Lower leg skin (tissue), 4 donors: ENCODE results near the gene SMPD3. TPM values are rescaled to one million over a fixed set of nuclear protein-coding genes. Genes with fewer than 3 reads are reported as not detected.

Source experiments
- DNase-seq, 2 donors: peaks; one replicate each; pipeline ENCODE4 v3.0.0-alpha.2; 2019; ENCODE audit warnings: low spot score in 2 of 2
- H3K4me3 ChIP-seq: fragments of 200-600 bp; sonication (generic); 2 replicates; pipeline ENCODE4 v1.5.1; 2017; ENCODE audit warnings: mild to moderate bottlenecking, low read depth; ENCODE audit not compliant: poor library complexity, severe bottlenecking
- POLR2A ChIP-seq, 2 donors: fragments of 450-650 bp; IDR thresholded peaks; one replicate each; pipeline ENCODE4 v1.6.1; 2016 to 2017; ENCODE audit warnings: antibody characterized with exemption in 2 of 2, mild to moderate bottlenecking in 1 of 2, moderate library complexity in 1 of 2
- WGBS, 2 donors: methylation state at CpG; one replicate each; pipeline ENCODE4 v1.1.5; 2018; 5-methylcytosine and 5-hydroxymethylcytosine counted together
- intact Hi-C: fragments of 100-400 bp; cut with DNase I; formaldehyde crosslinking; loops from one replicate; pipeline ENCODE4 v1.15.0; 2023; ENCODE audit warnings: low total_unique reads
- total RNA-seq, 4 donors: library from RNA; depleted of rRNA; stranded (reverse); fragments of >200 nt; gene quantifications; one replicate each; pipeline ENCODE4 v1.1.0, GENCODE V29; 2016
- TF ChIP-seq, protein P1 (sequence below), 3 donors: fragments of 450-650 bp; IDR thresholded peaks; one replicate each; pipeline ENCODE4 v1.5.1; 2016; ENCODE audit warnings: antibody characterized with exemption in 3 of 3, mild to moderate bottlenecking in 3 of 3, moderate library complexity in 2 of 3

Gene SMPD3
- total RNA-seq, 4 donors from 2014 or later = 30.2 to 135 (median 58.3) TPM

DNA sequence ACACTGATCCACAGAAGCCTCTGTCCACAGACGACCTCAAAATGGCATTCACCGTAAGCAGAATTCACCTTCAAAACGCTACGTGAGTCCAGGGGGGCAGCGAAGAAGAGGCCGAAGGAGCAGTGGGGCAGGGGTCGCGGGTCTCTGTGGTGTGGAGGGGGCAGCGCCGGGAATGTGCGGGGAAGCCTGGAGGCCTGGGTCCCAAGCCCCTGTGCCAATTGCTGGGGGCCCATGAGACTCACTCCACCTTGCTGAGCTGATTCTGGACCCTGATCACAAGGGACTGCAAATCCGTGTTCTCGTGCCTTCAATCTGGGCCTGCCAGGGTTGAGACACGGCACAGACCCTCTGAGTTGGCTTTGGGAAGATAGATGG is 43.3 kb upstream of the SMPD3 start:
- intact Hi-C loops = no loop called here
- 80 to 84% methylated on average over 13 to 14 of the region's 14 CpGs for WGBS, 2 donors
- H3K4me3 ChIP-seq = no peak overlapping the region
- no peak for DNase-seq
- no peak for TF ChIP-seq POLR2A (IDR thresholded peaks at IDR 0.05)
- TF ChIP-seq, protein P1, sequence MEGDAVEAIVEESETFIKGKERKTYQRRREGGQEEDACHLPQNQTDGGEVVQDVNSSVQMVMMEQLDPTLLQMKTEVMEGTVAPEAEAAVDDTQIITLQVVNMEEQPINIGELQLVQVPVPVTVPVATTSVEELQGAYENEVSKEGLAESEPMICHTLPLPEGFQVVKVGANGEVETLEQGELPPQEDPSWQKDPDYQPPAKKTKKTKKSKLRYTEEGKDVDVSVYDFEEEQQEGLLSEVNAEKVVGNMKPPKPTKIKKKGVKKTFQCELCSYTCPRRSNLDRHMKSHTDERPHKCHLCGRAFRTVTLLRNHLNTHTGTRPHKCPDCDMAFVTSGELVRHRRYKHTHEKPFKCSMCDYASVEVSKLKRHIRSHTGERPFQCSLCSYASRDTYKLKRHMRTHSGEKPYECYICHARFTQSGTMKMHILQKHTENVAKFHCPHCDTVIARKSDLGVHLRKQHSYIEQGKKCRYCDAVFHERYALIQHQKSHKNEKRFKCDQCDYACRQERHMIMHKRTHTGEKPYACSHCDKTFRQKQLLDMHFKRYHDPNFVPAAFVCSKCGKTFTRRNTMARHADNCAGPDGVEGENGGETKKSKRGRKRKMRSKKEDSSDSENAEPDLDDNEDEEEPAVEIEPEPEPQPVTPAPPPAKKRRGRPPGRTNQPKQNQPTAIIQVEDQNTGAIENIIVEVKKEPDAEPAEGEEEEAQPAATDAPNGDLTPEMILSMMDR (IDR thresholded peaks at IDR 0.05) = no peak

DNA sequence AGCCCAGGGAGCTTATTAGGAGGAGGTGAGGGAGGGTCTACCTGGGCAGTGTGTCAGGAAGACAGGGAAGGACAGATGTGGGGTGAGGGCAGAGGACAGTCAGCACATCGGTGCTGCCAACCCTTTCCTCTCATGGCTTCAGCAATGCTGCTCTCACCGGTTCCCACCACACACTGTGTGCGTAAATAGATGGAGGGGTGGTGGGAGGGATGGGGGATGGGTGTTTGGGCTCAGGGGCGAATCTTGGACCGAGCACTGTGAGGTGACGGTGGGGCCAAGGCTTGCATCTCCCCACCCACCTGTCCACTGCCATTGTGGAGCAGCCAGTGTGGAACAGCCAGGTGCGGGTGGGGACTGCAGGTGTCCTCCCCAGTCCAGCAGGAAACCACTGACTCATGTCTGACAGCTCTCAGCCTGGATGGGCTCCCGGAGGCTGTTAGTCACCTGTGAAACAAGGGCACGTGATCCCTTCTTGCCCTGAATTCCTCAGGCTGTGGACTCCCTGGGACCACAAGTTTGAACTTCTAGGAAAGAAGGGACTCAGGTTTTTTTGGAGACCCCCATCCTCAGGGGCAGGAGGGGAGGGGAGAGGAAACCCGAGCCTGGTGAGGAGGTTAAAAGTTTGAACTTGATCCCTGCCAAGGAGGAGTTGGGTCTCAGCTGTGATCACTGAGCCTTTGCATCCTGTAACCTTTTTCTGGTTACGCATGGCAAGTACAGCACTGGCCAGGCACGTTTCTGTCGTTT is 42.7 kb upstream of the SMPD3 start:
- no peak overlapping the region for H3K4me3 ChIP-seq
- intact Hi-C loops = no loop called here
- 41 to 42% methylated on average over 12 to 13 of the region's 13 CpGs for WGBS, 2 donors
- no peak for TF ChIP-seq POLR2A (IDR thresholded peaks at IDR 0.05)
- TF ChIP-seq, protein P1 (IDR thresholded peaks at IDR 0.05) = no peak
- DNase-seq = peak in 1 of 2 donors; percentile 43

DNA sequence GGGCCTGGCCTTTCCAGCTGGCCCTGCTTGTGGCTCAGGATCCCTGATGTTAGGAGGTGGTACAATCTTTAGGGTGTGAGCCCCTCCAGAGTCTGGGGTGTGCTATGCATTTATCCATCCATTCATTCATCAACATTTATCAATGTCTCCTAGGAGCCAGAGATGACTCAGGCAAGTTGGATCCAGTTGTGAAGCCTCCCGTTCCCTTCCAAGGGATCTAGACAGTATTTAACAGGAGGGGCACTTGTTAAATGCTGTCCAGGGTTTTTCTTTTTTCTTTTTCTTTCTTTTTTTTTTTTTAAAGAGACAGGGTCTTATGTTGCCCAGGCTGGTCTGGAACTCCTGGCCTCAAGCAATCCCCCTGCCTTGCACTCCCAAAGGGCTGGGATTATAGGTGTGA is 42.0 kb upstream of the SMPD3 start:
- no peak for DNase-seq
- WGBS, 2 donors = 44 to 69% methylated on average over 1 of the region's 1 CpG
- intact Hi-C loops = no loop called here
- no peak overlapping the region for H3K4me3 ChIP-seq
- no peak for TF ChIP-seq POLR2A (IDR thresholded peaks at IDR 0.05)
- TF ChIP-seq, protein P1 (IDR thresholded peaks at IDR 0.05) = no peak

DNA sequence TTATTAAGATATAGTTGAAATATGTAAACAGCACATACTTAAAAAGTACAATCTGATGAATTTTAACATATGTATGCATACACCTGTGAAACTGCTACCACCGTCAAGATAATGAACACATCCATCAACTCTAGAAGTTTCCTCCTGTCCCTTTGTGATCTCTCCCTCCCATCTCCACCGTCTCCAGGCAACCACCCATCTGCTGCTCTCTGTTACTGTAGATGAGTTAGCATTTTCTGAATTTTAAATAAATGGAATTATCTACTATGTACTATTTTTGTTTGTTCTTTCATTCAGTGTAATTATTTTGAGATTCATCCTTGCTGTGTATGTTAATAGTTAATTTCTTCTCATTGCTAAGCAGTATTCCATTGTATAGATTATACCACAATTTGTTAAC is 40.2 kb upstream of the SMPD3 start:
- TF ChIP-seq, protein P1 (IDR thresholded peaks at IDR 0.05) = no peak
- TF ChIP-seq POLR2A (IDR thresholded peaks at IDR 0.05) = no peak

DNA sequence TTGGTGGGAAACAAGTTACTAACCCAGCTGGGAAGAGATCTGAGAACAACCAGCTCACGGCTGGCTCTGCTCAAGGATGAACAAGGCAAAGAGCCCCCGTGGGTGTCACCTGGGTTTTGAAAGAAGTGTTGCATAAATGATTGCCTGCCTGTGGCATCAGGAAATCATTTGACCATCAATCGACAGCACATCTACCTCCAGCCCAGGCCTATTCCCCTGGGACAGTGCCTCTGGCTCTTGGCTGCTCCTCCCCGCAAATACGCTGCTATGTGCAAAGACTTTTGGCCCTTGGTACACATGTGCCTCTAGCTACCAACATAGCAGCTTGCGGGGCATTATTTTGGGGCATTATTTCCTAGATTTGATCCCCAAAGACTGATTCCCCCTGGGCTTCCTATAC is 39.4 kb upstream of the SMPD3 start:
- intact Hi-C loops = no loop called here
- TF ChIP-seq, protein P1 (IDR thresholded peaks at IDR 0.05) = no peak
- TF ChIP-seq POLR2A (IDR thresholded peaks at IDR 0.05) = no peak
- no peak overlapping the region for H3K4me3 ChIP-seq
- DNase-seq = no peak
- WGBS, 2 donors = 77 to 78% methylated on average over 6 of the region's 6 CpGs

More for the DNA sequence above, 40.2 kb upstream of the SMPD3 start:
- WGBS, 2 donors = 59 to 66% methylated on average over 2 of the region's 2 CpGs
- H3K4me3 ChIP-seq = no peak overlapping the region
- intact Hi-C loops = no loop called here
- DNase-seq = no peak

DNA sequence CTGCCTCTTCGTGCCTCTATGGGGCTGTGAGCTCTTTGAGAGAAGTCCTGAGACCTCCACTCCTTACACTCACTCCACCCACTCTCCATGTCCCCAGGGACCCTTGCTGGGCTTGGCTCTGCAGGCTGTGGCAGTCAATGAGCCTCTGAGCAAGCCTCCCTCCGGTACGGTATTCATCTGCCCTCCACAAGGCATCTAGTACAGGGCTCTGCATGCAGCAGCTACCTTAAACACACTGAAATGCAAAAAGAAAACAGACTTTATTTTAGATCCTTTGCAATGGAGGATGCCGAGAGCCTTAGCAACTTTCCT is 38.9 kb upstream of the SMPD3 start:
- TF ChIP-seq, protein P1 (IDR thresholded peaks at IDR 0.05) = no peak
- no peak for TF ChIP-seq POLR2A (IDR thresholded peaks at IDR 0.05)
- no peak for DNase-seq
- no peak overlapping the region for H3K4me3 ChIP-seq
- intact Hi-C loops = no loop called here
- 49 to 63% methylated on average over 4 of the region's 4 CpGs for WGBS, 2 donors
